Gastrocnemius medialis (tissue), 4 donors: ENCODE data around the gene ST6GALNAC1.

Source experiments
- CTCF ChIP-seq, 5 experiments: fragments of 450-650 bp in 3 of 5; fragments of 200-600 bp in 2 of 5; sonication (generic) in 2 of 5; IDR thresholded peaks in 4 of 5; conservative IDR thresholded peaks in 1 of 5; 1 replicate in 4 of 5; 2 replicates in 1 of 5; pipeline ENCODE4 v1.5.1; 2016 to 2019; ENCODE audit warnings: antibody characterized with exemption in 5 of 5, mild to moderate bottlenecking in 3 of 5, moderate library complexity in 3 of 5
- POLR2A ChIP-seq, 2 donors: fragments of 450-650 bp; IDR thresholded peaks; one replicate each; pipeline ENCODE4 v1.6.1; 2017; ENCODE audit warnings: antibody characterized with exemption in 2 of 2, mild to moderate bottlenecking in 2 of 2, moderate library complexity in 2 of 2

- TF ChIP-seq CTCF (IDR thresholded peaks at IDR 0.05 in 4 of 5, conservative IDR thresholded peaks at IDR 0.05 in 1 of 5), result no peak
- no peak for TF ChIP-seq POLR2A (IDR thresholded peaks at IDR 0.05)
Measured at GRCh38 chr17:76614912-76615617, 28.5 kb downstream of the ST6GALNAC1 start.
